HG03439 (cell line): ENCODE data around the gene DAPP1.

Experiments used
- ATAC-seq: cut with Tn5 transposase; IDR thresholded peaks from one replicate; pipeline ENCODE4 v1.9.1; 2021; ENCODE audit warnings: mild to moderate bottlenecking, moderate library complexity; ENCODE audit not compliant: unreplicated experiment

Gene DAPP1

GRCh38 chr4:99853190-99853589 is 36.6 kb downstream of the DAPP1 start:
- ATAC-seq = no peak

GRCh38 chr4:99853999-99854398 is 37.4 kb downstream of the DAPP1 start:
- no peak for ATAC-seq

- no peak for ATAC-seq
Observed at GRCh38 chr4:99855678-99856077, 39.1 kb downstream of the DAPP1 start.

- ATAC-seq = no peak
Observed at GRCh38 chr4:99856166-99856565, 39.5 kb downstream of the DAPP1 start.

GRCh38 chr4:99857307-99857706 is 40.7 kb downstream of the DAPP1 start:
- no peak for ATAC-seq

- ATAC-seq = peak; percentile 38
Observed at GRCh38 chr4:99859618-99860017, 43.0 kb downstream of the DAPP1 start.

- ATAC-seq = no peak
Observed at GRCh38 chr4:99860521-99860920, 43.9 kb downstream of the DAPP1 start.

GRCh38 chr4:99861120-99861905 is 44.7 kb downstream of the DAPP1 start:
- peak; percentile 70 for ATAC-seq

GRCh38 chr4:99863804-99864203 is 47.2 kb downstream of the DAPP1 start:
- no peak for ATAC-seq

GRCh38 chr4:99868126-99868596 is 51.5 kb downstream of the DAPP1 start:
- ATAC-seq = no peak

- ATAC-seq = no peak
Observed at GRCh38 chr4:99872570-99872969, 55.9 kb downstream of the DAPP1 start.

GRCh38 chr4:99875071-99875470 is 58.4 kb downstream of the DAPP1 start:
- ATAC-seq = no peak

GRCh38 chr4:99876946-99877345 is 60.3 kb downstream of the DAPP1 start:
- no peak for ATAC-seq

- ATAC-seq = no peak
Observed at GRCh38 chr4:99878604-99879003, 62.0 kb downstream of the DAPP1 start.

- ATAC-seq = no peak
Observed at GRCh38 chr4:99879458-99879857, 62.8 kb downstream of the DAPP1 start.

- ATAC-seq = peak; percentile 53
Observed at GRCh38 chr4:99885063-99885664, 68.5 kb downstream of the DAPP1 start.

- no peak for ATAC-seq
Observed at GRCh38 chr4:99885687-99886086, 69.1 kb downstream of the DAPP1 start.

GRCh38 chr4:99886146-99886545 is 69.5 kb downstream of the DAPP1 start:
- ATAC-seq = no peak

- no peak for ATAC-seq
Observed at GRCh38 chr4:99887837-99888236, 71.2 kb downstream of the DAPP1 start.

- ATAC-seq = no peak
Observed at GRCh38 chr4:99891351-99891750, 74.7 kb downstream of the DAPP1 start.

- ATAC-seq = no peak
Observed at GRCh38 chr4:99893029-99893428, 76.4 kb downstream of the DAPP1 start.

GRCh38 chr4:99893839-99894160 is 77.2 kb downstream of the DAPP1 start:
- no peak for ATAC-seq
